SU-DHL-6 (cell line): ENCODE results near the gene MEIOSIN.

Experiments used
- EZH2phosphoT487 ChIP-seq: fragments of 200-600 bp; sonication (generic), shearing (Covaris generic); conservative IDR thresholded peaks from 2 replicates; pipeline ENCODE4 v1.6.1; 2018; ENCODE audit warnings: mild to moderate bottlenecking, antibody characterized with exemption, low read length, moderate library complexity, mixed read lengths
- TF ChIP-seq, protein P1 (sequence below): fragments of 200-600 bp; sonication (generic); IDR thresholded peaks from one replicate; pipeline ENCODE4 v1.5.1; 2017; ENCODE audit warnings: antibody characterized with exemption, mild to moderate bottlenecking, low read length, moderate library complexity; ENCODE audit not compliant: insufficient read depth, poor library complexity, severe bottlenecking

DNA sequence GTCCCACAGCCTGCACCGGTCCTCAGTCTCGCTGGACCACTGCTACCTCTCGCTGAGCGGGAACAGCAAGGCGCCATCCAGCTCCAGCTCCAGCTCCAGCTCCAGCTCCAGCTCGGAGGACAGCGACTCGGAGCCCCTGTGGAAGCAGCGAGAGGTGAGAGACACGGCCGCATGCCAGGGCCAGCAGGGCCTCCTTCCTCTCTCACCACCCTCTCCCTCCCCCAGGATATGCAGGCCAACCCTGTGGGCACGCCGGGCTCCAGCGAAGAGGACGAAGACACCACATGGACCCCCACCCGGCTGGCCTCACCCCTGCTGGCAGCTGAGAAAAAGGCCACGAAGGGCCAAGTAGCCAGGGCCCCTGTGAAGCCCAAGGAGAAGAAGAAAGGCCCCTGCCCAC, 28.5 kb downstream of the MEIOSIN start:
- TF ChIP-seq, protein P1, sequence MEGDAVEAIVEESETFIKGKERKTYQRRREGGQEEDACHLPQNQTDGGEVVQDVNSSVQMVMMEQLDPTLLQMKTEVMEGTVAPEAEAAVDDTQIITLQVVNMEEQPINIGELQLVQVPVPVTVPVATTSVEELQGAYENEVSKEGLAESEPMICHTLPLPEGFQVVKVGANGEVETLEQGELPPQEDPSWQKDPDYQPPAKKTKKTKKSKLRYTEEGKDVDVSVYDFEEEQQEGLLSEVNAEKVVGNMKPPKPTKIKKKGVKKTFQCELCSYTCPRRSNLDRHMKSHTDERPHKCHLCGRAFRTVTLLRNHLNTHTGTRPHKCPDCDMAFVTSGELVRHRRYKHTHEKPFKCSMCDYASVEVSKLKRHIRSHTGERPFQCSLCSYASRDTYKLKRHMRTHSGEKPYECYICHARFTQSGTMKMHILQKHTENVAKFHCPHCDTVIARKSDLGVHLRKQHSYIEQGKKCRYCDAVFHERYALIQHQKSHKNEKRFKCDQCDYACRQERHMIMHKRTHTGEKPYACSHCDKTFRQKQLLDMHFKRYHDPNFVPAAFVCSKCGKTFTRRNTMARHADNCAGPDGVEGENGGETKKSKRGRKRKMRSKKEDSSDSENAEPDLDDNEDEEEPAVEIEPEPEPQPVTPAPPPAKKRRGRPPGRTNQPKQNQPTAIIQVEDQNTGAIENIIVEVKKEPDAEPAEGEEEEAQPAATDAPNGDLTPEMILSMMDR, result no peak
- no peak for TF ChIP-seq EZH2phosphoT487
